SJSA1 (cell line): ENCODE measurements around the gene PDGFD. TPM values are rescaled to one million over a fixed set of nuclear protein-coding genes. Genes with fewer than 3 reads are reported as not detected.

Experiments used
- DNase-seq, 2 experiments: peaks; one replicate each; pipeline ENCODE4 v3.0.0-alpha.2; 2015 to 2020; ENCODE audit warnings: low spot score in 2 of 2, low read depth in 1 of 2
- H3K27ac ChIP-seq: fragments of 250-450 bp; sonication (Bioruptor Pico); 2 replicates; pipeline ENCODE4 v1.5.1; 2020; ENCODE audit warnings: mild to moderate bottlenecking, moderate library complexity
- H3K27me3 ChIP-seq: fragments of 250-450 bp; sonication (Bioruptor Pico); replicated peaks from 2 replicates; pipeline ENCODE4 v1.5.1; 2020; ENCODE audit warnings: mild to moderate bottlenecking, moderate library complexity
- H3K36me3 ChIP-seq: fragments of 250-450 bp; sonication (Bioruptor Pico); 2 replicates; pipeline ENCODE4 v1.5.1; 2020; ENCODE audit warnings: mild to moderate bottlenecking
- H3K4me1 ChIP-seq: fragments of 250-450 bp; sonication (Bioruptor Pico); replicated peaks from 2 replicates; pipeline ENCODE4 v1.6.1; 2021; ENCODE audit warnings: mild to moderate bottlenecking
- H3K4me3 ChIP-seq: fragments of 250-450 bp; sonication (Bioruptor Pico); 2 replicates; pipeline ENCODE4 v1.5.1; 2020; ENCODE audit warnings: mild to moderate bottlenecking
- H3K9me3 ChIP-seq: fragments of 250-450 bp; sonication (Bioruptor Pico); replicated peaks from 2 replicates; pipeline ENCODE4 v1.5.1; 2020; ENCODE audit warnings: mild to moderate bottlenecking
- total RNA-seq: library from RNA; depleted of rRNA; stranded (reverse); fragments of >200 nt; shearing (Covaris generic); gene quantifications from 2 replicates; pipeline ENCODE4 v1.2.3, GENCODE V29; 2014

PDGFD gene
- total RNA-seq, 1 experiment from 2014 or later, result 6.6 TPM

- no peaks in the 10 kb centered on the region for H3K9me3 ChIP-seq
- H3K27ac ChIP-seq, result no peak overlapping the region
- no peaks in the 10 kb centered on the region for H3K27me3 ChIP-seq
- no peaks in the 10 kb centered on the region for H3K36me3 ChIP-seq
- H3K4me3 ChIP-seq, result no peak overlapping the region
- no peak for DNase-seq
- peaks cover 10% of the 10 kb centered on the region for H3K4me1 ChIP-seq
Observed at GRCh38 chr11:103948187-103948763, 215.7 kb downstream of the PDGFD start.

DNA sequence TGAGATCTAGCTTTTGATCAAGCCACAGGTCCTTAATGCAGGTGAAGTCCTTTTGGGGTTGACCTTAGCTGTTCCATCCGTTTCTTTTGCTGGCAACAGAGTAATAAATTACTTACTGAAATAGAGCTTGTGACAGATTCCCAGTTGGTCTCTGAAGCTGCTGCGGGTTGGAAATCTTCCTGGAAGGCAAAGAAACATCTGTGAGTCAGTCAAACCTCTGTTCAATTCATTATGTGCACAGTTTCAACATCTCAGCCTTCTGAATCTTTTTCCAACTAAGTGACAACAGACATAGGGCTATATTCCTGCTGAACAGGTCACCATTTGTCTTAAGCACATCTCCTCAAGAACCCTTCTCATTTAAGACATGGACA is 216.4 kb downstream of the PDGFD start:
- H3K27ac ChIP-seq, result no peak overlapping the region
- no peaks in the 10 kb centered on the region for H3K36me3 ChIP-seq
- no peaks in the 10 kb centered on the region for H3K9me3 ChIP-seq
- H3K27me3 ChIP-seq, result no peaks in the 10 kb centered on the region
- DNase-seq, result no peak
- H3K4me3 ChIP-seq, result no peak overlapping the region
- peaks cover 10% of the 10 kb centered on the region for H3K4me1 ChIP-seq

- Histone ChIP-seq H3K4me3 (no peak overlapping the region), H3K27me3 (no peaks in the 10 kb centered on the region), H3K36me3 (no peaks in the 10 kb centered on the region), H3K27ac (no peak overlapping the region), H3K9me3 (no peaks in the 10 kb centered on the region), H3K4me1 (peaks cover 10% of the 10 kb centered on the region)
- no peak for DNase-seq
Observed at GRCh38 chr11:103946793-103947545, 217.0 kb downstream of the PDGFD start.

GRCh38 chr11:103944251-103944940 is 219.6 kb downstream of the PDGFD start:
- Histone ChIP-seq H3K9me3 (no peaks in the 10 kb centered on the region), H3K27ac (no peak overlapping the region), H3K4me1 (peaks cover 4% of the 10 kb centered on the region), H3K36me3 (no peaks in the 10 kb centered on the region), H3K4me3 (no peak overlapping the region), H3K27me3 (no peaks in the 10 kb centered on the region)
- no peak for DNase-seq

DNA sequence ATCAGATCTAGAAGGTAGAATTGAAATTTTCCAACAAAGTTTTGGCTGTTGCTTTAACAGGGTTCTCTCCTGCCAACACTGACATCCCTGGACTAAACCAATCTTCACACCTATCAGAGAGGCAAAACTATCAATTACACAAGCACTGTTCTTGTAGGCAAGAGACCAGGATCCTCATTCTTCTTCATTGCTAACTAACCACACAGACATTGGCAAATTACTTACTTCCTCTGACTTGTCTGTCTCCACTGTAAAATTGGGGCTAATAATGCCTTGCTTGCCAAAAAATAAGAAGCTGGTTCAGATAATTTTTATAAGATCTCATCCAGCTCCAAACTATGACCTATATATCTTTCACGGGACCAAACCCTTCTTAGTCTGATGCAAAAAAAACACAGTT is 221.3 kb downstream of the PDGFD start:
- Histone ChIP-seq H3K9me3 (no peaks in the 10 kb centered on the region), H3K27ac (no peak overlapping the region), H3K4me1 (no peaks in the 10 kb centered on the region; the same call in 1 of the 2 replicates), H3K36me3 (no peaks in the 10 kb centered on the region), H3K4me3 (no peak overlapping the region), H3K27me3 (no peaks in the 10 kb centered on the region)
- DNase-seq, result no peak

DNA sequence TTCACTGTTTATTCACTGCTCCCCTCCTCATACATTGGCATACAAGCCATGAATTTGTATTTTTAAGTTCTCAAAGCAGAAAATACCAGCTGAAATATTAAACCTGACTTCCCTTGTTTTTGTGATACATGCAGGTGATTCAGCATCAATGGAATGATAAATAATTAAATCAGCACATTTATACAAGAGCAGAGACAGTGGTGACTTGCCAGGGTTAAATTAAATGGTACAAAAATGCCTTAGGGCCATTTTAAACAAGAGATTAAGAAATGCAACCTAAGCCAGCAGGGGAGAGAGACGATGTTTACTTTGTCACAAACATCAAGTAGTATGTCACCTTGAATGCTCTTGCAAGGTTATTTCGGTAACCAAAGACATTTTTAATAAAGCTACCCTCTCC is 223.4 kb downstream of the PDGFD start:
- H3K27ac ChIP-seq, result no peak overlapping the region
- H3K9me3 ChIP-seq, result no peaks in the 10 kb centered on the region
- H3K4me1 ChIP-seq, result no peaks in the 10 kb centered on the region; the same call in 1 of the 2 replicates
- H3K27me3 ChIP-seq, result no peaks in the 10 kb centered on the region
- H3K4me3 ChIP-seq, result no peak overlapping the region
- no peaks in the 10 kb centered on the region for H3K36me3 ChIP-seq
- no peak for DNase-seq

- DNase-seq, result no peak
- no peaks in the 10 kb centered on the region; the same call in 1 of the 2 replicates for H3K4me1 ChIP-seq
- H3K4me3 ChIP-seq, result no peak overlapping the region
- no peaks in the 10 kb centered on the region for H3K27me3 ChIP-seq
- no peaks in the 10 kb centered on the region for H3K9me3 ChIP-seq
- H3K36me3 ChIP-seq, result no peaks in the 10 kb centered on the region
- H3K27ac ChIP-seq, result no peak overlapping the region
Observed at GRCh38 chr11:103939694-103940093, 224.3 kb downstream of the PDGFD start.

- no peaks in the 10 kb centered on the region; the same call in 1 of the 2 replicates for H3K4me1 ChIP-seq
- no peak overlapping the region for H3K27ac ChIP-seq
- no peak for DNase-seq
- no peak overlapping the region for H3K4me3 ChIP-seq
- H3K9me3 ChIP-seq, result no peaks in the 10 kb centered on the region
- no peaks in the 10 kb centered on the region for H3K36me3 ChIP-seq
- H3K27me3 ChIP-seq, result no peaks in the 10 kb centered on the region
Observed at GRCh38 chr11:103936059-103936458, 227.9 kb downstream of the PDGFD start.

- no peaks in the 10 kb centered on the region for H3K27me3 ChIP-seq
- H3K4me3 ChIP-seq, result no peak overlapping the region
- H3K36me3 ChIP-seq, result no peaks in the 10 kb centered on the region
- no peaks in the 10 kb centered on the region for H3K9me3 ChIP-seq
- H3K27ac ChIP-seq, result no peak overlapping the region
- no peaks in the 10 kb centered on the region for H3K4me1 ChIP-seq
- no peak for DNase-seq
Observed at GRCh38 chr11:103935219-103935618, 228.7 kb downstream of the PDGFD start.

GRCh38 chr11:103929170-103929903 is 234.6 kb downstream of the PDGFD start:
- Histone ChIP-seq H3K27ac (no peak overlapping the region), H3K4me1 (no peaks in the 10 kb centered on the region), H3K9me3 (no peaks in the 10 kb centered on the region), H3K27me3 (no peaks in the 10 kb centered on the region), H3K4me3 (no peak overlapping the region), H3K36me3 (no peaks in the 10 kb centered on the region)
- DNase-seq, result no peak

GRCh38 chr11:103928802-103929161 is 235.2 kb downstream of the PDGFD start:
- Histone ChIP-seq H3K4me3 (no peak overlapping the region), H3K4me1 (no peaks in the 10 kb centered on the region), H3K27ac (no peak overlapping the region), H3K36me3 (no peaks in the 10 kb centered on the region), H3K27me3 (no peaks in the 10 kb centered on the region), H3K9me3 (no peaks in the 10 kb centered on the region)
- no peak for DNase-seq

DNA sequence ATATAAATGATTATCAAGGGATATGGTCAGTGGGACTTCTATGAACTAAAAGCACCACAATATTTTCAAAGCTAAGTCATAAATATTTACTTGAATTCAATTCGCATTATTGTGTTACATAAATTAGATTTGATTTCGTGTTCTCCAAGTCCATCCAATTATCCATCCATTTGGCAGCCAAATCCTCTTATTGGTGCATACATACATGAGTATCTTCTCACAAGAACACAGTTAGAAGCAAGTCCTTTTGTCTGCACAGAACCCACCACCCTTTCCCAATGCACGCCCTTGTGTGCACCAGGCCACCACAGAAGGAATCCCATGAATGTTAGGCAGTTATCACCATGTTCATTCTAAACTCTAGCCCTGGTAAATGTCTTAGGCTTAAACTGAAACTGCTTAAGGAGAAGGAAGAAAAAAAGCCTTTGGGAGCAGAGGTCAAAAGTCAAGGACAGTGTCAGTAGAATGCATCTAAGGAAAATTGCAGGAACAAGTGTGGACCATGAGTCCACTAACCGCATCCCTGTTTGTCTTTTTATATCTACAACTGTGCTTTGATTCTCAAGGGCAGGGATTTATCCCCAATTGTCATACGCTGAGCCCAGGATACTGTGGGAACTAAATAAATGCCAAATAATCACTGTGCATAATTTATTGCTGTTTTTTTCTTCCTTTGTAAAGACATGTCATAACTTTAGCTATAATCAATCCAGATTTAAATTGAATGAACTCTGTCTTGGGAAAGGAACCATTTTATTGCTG is 235.7 kb downstream of the PDGFD start:
- no peak overlapping the region for H3K27ac ChIP-seq
- no peak for DNase-seq
- H3K4me3 ChIP-seq, result no peak overlapping the region
- no peaks in the 10 kb centered on the region for H3K9me3 ChIP-seq
- H3K4me1 ChIP-seq, result no peaks in the 10 kb centered on the region
- H3K36me3 ChIP-seq, result no peaks in the 10 kb centered on the region
- H3K27me3 ChIP-seq, result no peaks in the 10 kb centered on the region

DNA sequence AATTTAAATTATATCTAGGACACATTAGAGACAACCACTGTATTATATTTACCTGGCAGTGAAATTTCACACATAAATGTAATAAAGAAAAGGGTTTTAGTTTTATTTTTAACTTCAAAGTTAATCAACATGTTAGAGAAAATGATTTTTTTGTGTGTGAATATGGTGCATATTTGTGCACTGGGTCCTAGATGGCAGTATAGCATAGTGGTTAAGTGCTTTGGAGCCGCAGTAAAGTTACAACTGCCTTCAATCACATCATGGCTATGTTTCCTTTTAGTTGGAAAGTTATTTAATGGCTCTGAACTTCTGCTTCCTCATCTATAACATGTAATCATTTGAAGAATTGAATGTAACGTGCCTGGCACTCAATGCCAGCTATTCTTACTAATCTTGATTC is 236.4 kb downstream of the PDGFD start:
- Histone ChIP-seq H3K4me1 (no peaks in the 10 kb centered on the region), H3K4me3 (no peak overlapping the region), H3K9me3 (no peaks in the 10 kb centered on the region), H3K27ac (no peak overlapping the region), H3K36me3 (no peaks in the 10 kb centered on the region), H3K27me3 (no peaks in the 10 kb centered on the region)
- no peak for DNase-seq
